CD4-positive, alpha-beta memory T cell (primary cell): ENCODE data around the gene EIPR1. TPM values are rescaled to one million over a fixed set of nuclear protein-coding genes. Genes with fewer than 3 reads are reported as not detected.
"Not testable (repeated sequence)": the region's sequence is repeated elsewhere in the genome, so short reads cannot be mapped to it uniquely, and the experiment has no call there.

Experiments used
- CTCF ChIA-PET: fragments of 350-600 bp; sonication (Branson Sonifier 250); formaldehyde crosslinking; loops from one replicate; lab custom pipeline; 2021; ENCODE audit warnings: inconsistent platforms; ENCODE audit not compliant: partially characterized antibody; lab: Charles Lee
- POLR2A ChIA-PET: fragments of 350-600 bp; sonication (Branson Sonifier 250); formaldehyde crosslinking; loops from one replicate; lab custom pipeline; 2021; ENCODE audit not compliant: partially characterized antibody; lab: Charles Lee
- DNase-seq, 5 donors: peaks; one replicate each; pipeline versions ENCODE4 v3.0.0 to v3.0.0-alpha.2; 2020 to 2022; ENCODE audit warnings: mixed read lengths in 1 of 5
- H3K27ac ChIP-seq: one replicate; pipeline ENCODE4 v1.7.0; 2013; ENCODE audit warnings: low read depth, low read length
- H3K27me3 ChIP-seq: 2 replicates; pipeline ENCODE4 v1.7.0; 2013; ENCODE audit warnings: mild to moderate bottlenecking, low read length, moderate library complexity; ENCODE audit not compliant: insufficient read depth
- H3K36me3 ChIP-seq: 2 replicates; pipeline ENCODE4 v1.7.0; 2013; ENCODE audit warnings: mild to moderate bottlenecking, low read length, moderate library complexity; ENCODE audit not compliant: insufficient read depth
- H3K4me1 ChIP-seq: 2 replicates; pipeline ENCODE4 v1.7.0; 2013; ENCODE audit warnings: mild to moderate bottlenecking, low read length, moderate library complexity; ENCODE audit not compliant: insufficient read depth
- H3K4me3 ChIP-seq, 2 donors: one replicate each; pipeline ENCODE4 v1.7.0; 2013; ENCODE audit warnings: low read length in 2 of 2, mild to moderate bottlenecking in 1 of 2
- H3K9me3 ChIP-seq, 2 donors: one replicate each; pipeline ENCODE4 v1.7.0; 2013; ENCODE audit warnings: low read length in 2 of 2, control low read depth in 1 of 2; ENCODE audit not compliant: control insufficient read depth in 1 of 2
- H3K27ac Mint-ChIP-seq, 7 donors: one replicate each; pipeline ENCODE4 v1.8.0; 2020 to 2021; ENCODE audit warnings: mixed read lengths in 7 of 7, mild to moderate bottlenecking in 6 of 7, inconsistent platforms in 3 of 7, moderate library complexity in 3 of 7
- H3K27me3 Mint-ChIP-seq, 2 donors: one replicate each; pipeline ENCODE4 v1.8.0; 2020 to 2021; ENCODE audit warnings: mixed read lengths in 2 of 2
- H3K36me3 Mint-ChIP-seq, 2 donors: one replicate each; pipeline ENCODE4 v1.8.0; 2020 to 2021; ENCODE audit warnings: mixed read lengths in 2 of 2, inconsistent platforms in 1 of 2, mild to moderate bottlenecking in 1 of 2
- H3K4me1 Mint-ChIP-seq, 4 donors: one replicate each; pipeline ENCODE4 v1.8.0; 2020 to 2021; ENCODE audit warnings: mixed read lengths in 4 of 4, mild to moderate bottlenecking in 1 of 4
- H3K4me3 Mint-ChIP-seq, 8 donors: one replicate each; pipeline ENCODE4 v1.8.0; 2020 to 2021; ENCODE audit warnings: mixed read lengths in 8 of 8, mild to moderate bottlenecking in 7 of 8, moderate library complexity in 6 of 8, inconsistent platforms in 3 of 8
- H3K9me3 Mint-ChIP-seq, 8 donors: one replicate each; pipeline ENCODE4 v1.8.0; 2020 to 2021; ENCODE audit warnings: mixed read lengths in 8 of 8, mild to moderate bottlenecking in 5 of 8, inconsistent platforms in 3 of 8, moderate library complexity in 1 of 8
- intact Hi-C: fragments of 100-400 bp; cut with micrococcal nuclease; formaldehyde crosslinking; loops from one replicate; pipeline ENCODE4 v1.15.1; 2023
- polyA plus RNA-seq, 2 donors: library from polyadenylated mRNA; unstranded; fragments of 300-500 nt; fragmentation: Illumina TruSeq; gene quantifications; one replicate each; pipeline ENCODE4 v1.2.3, GENCODE V29; 2021
- total RNA-seq, 2 experiments: library from RNA; stranded (reverse); gene quantifications; one replicate each; pipeline ENCODE4 v1.2.3, GENCODE V29; 2021

The EIPR1 gene
- total and polyA plus RNA-seq, 4 experiments from 2014 or later: 18.2 to 48.0 (median 26.2) TPM

- no peaks in the 10 kb centered on the region for H3K4me1 ChIP-seq
- no peaks in the 10 kb centered on the region for H3K27me3 ChIP-seq
- peaks cover 0 to 6% (median 0%) of the 10 kb centered on the region in 8 donors for H3K9me3 Mint-ChIP-seq
- peaks cover 0 to 25% (median 6%) of the 10 kb centered on the region in 4 donors for H3K4me1 Mint-ChIP-seq
- H3K4me3 ChIP-seq: no peak overlapping the region
- DNase-seq: no peak
- no peaks in the 10 kb centered on the region for H3K27me3 Mint-ChIP-seq
- no peak overlapping the region for H3K27ac ChIP-seq
- ChIA-PET CTCF (no interaction called here), POLR2A (no interaction called here)
- peaks cover 12 to 22% of the 10 kb centered on the region in 2 donors for H3K36me3 Mint-ChIP-seq
- no peak overlapping the region for H3K4me3 Mint-ChIP-seq
- H3K9me3 ChIP-seq: no peaks in the 10 kb centered on the region
- H3K36me3 ChIP-seq: no peaks in the 10 kb centered on the region
- intact Hi-C loops: no loop called here
- peak overlapping the region in 1 of 7 donors; percentile 60 for H3K27ac Mint-ChIP-seq
These were observed 91.5 kb downstream of the EIPR1 start for GRCh38 chr2:3285901-3286645.

GRCh38 chr2:3284657-3285630 lies 92.7 kb downstream of the EIPR1 start:
- intact Hi-C loops: no loop called here
- Histone ChIP-seq H3K4me3 (no peak overlapping the region), H3K4me1 (no peaks in the 10 kb centered on the region), H3K27me3 (no peaks in the 10 kb centered on the region), H3K9me3 (no peaks in the 10 kb centered on the region), H3K36me3 (no peaks in the 10 kb centered on the region), H3K27ac (no peak overlapping the region)
- no peak for DNase-seq
- no peak overlapping the region for H3K27ac Mint-ChIP-seq
- ChIA-PET CTCF (no interaction called here), POLR2A (no interaction called here)
- H3K9me3 Mint-ChIP-seq: peaks cover 0 to 6% (median 0%) of the 10 kb centered on the region in 8 donors
- H3K4me1 Mint-ChIP-seq: peaks cover 0 to 28% (median 5%) of the 10 kb centered on the region in 4 donors
- H3K36me3 Mint-ChIP-seq: peaks cover 12 to 27% of the 10 kb centered on the region in 2 donors
- H3K4me3 Mint-ChIP-seq: no peak overlapping the region
- no peaks in the 10 kb centered on the region for H3K27me3 Mint-ChIP-seq

GRCh38 chr2:3283876-3284656 lies 93.6 kb downstream of the EIPR1 start:
- H3K9me3 Mint-ChIP-seq, DNase-seq, H3K27me3 ChIP-seq, intact Hi-C loops, H3K36me3 ChIP-seq, H3K27ac Mint-ChIP-seq, H3K4me3 ChIP-seq, H3K4me3 Mint-ChIP-seq, H3K9me3 ChIP-seq, H3K4me1 ChIP-seq, CTCF ChIA-PET, H3K27me3 Mint-ChIP-seq, POLR2A ChIA-PET, H3K27ac ChIP-seq: not testable (repeated sequence)
- Mint-ChIP-seq H3K36me3 (peaks cover 15 to 24% of the 10 kb centered on the region in 2 donors), H3K4me1 (peaks cover 0 to 28% (median 3%) of the 10 kb centered on the region in 4 donors)

GRCh38 chr2:3283206-3283605 lies 94.4 kb downstream of the EIPR1 start:
- Histone ChIP-seq H3K9me3 (no peaks in the 10 kb centered on the region), H3K4me1 (no peaks in the 10 kb centered on the region), H3K27me3 (no peaks in the 10 kb centered on the region), H3K27ac (no peak overlapping the region), H3K4me3 (no peak overlapping the region), H3K36me3 (no peaks in the 10 kb centered on the region)
- Mint-ChIP-seq H3K4me1 (peaks cover 0 to 28% (median 3%) of the 10 kb centered on the region in 4 donors), H3K27ac (no peak overlapping the region), H3K36me3 (peaks cover 18 to 29% of the 10 kb centered on the region in 2 donors), H3K27me3 (no peaks in the 10 kb centered on the region), H3K4me3 (no peak overlapping the region), H3K9me3 (peaks cover 0 to 6% (median 0%) of the 10 kb centered on the region in 8 donors)
- no peak for DNase-seq
- CTCF ChIA-PET: no interaction called here
- intact Hi-C loops: no loop called here
- POLR2A ChIA-PET: no interaction called here

GRCh38 chr2:3282056-3282998 lies 95.3 kb downstream of the EIPR1 start:
- H3K4me3 Mint-ChIP-seq: no peak overlapping the region
- H3K36me3 ChIP-seq: no peaks in the 10 kb centered on the region
- no peak for DNase-seq
- no peaks in the 10 kb centered on the region for H3K9me3 ChIP-seq
- H3K27ac ChIP-seq: no peak overlapping the region
- H3K4me1 Mint-ChIP-seq: peaks cover 0 to 23% (median under 1%) of the 10 kb centered on the region in 4 donors
- ChIA-PET CTCF (no interaction called here), POLR2A (no interaction called here)
- intact Hi-C loops: no loop called here
- no peaks in the 10 kb centered on the region for H3K27me3 ChIP-seq
- no peaks in the 10 kb centered on the region for H3K27me3 Mint-ChIP-seq
- peaks cover 21 to 32% of the 10 kb centered on the region in 2 donors for H3K36me3 Mint-ChIP-seq
- peaks cover 0 to 4% (median under 1%) of the 10 kb centered on the region in 8 donors for H3K9me3 Mint-ChIP-seq
- H3K27ac Mint-ChIP-seq: no peak overlapping the region
- no peaks in the 10 kb centered on the region for H3K4me1 ChIP-seq
- H3K4me3 ChIP-seq: no peak overlapping the region

- H3K4me1 Mint-ChIP-seq: peaks cover 0 to 18% (median 0%) of the 10 kb centered on the region in 4 donors
- H3K27me3 Mint-ChIP-seq: no peaks in the 10 kb centered on the region
- H3K4me1 ChIP-seq: no peaks in the 10 kb centered on the region
- peaks cover 0 to 13% (median 5%) of the 10 kb centered on the region in 8 donors for H3K9me3 Mint-ChIP-seq
- intact Hi-C loops: no loop called here
- H3K27me3 ChIP-seq: no peaks in the 10 kb centered on the region
- H3K27ac Mint-ChIP-seq: no peak overlapping the region
- H3K36me3 Mint-ChIP-seq: peaks cover 27 to 42% of the 10 kb centered on the region in 2 donors
- no peaks in the 10 kb centered on the region for H3K36me3 ChIP-seq
- CTCF ChIA-PET: no interaction called here
- no peak overlapping the region for H3K27ac ChIP-seq
- no peak overlapping the region for H3K4me3 Mint-ChIP-seq
- DNase-seq: no peak
- H3K9me3 ChIP-seq: no peaks in the 10 kb centered on the region
- no peak overlapping the region for H3K4me3 ChIP-seq
- POLR2A ChIA-PET: no interaction called here
These were observed 96.7 kb downstream of the EIPR1 start for GRCh38 chr2:3280683-3281520.
